OCI-LY1 (cell line): ENCODE measurements around the gene PCGF3.
A peak's percentile ranks its signal among the peaks of the same experiment; 100 is the strongest.

Experiments
- H2AFZ ChIP-seq: fragments of 200-600 bp; sonication (generic), shearing (Covaris generic); 2 replicates; pipeline ENCODE4 v1.6.0; 2014; ENCODE audit warnings: antibody characterized with exemption, mild to moderate bottlenecking, low read length
- H3F3A ChIP-seq: fragments of 200-600 bp; sonication (generic), shearing (Covaris generic); 2 replicates; pipeline ENCODE4 v1.6.0; 2014; ENCODE audit warnings: mild to moderate bottlenecking, antibody characterized with exemption, low read length, moderate library complexity; ENCODE audit not compliant: insufficient read depth
- H3K27ac ChIP-seq: fragments of 200-600 bp; sonication (generic); 2 replicates; pipeline ENCODE4 v1.5.1; 2014; ENCODE audit warnings: low read length, mixed run types, mild to moderate bottlenecking, low read depth; ENCODE audit not compliant: poor library complexity, severe bottlenecking
- H3K27me3 ChIP-seq: fragments of 200-600 bp; sonication (generic); 2 replicates; pipeline ENCODE4 v1.6.0; 2014; ENCODE audit warnings: antibody characterized with exemption, mild to moderate bottlenecking, low read length, moderate library complexity; ENCODE audit not compliant: insufficient read depth
- H3K36me3 ChIP-seq: fragments of 200-600 bp; sonication (generic); 2 replicates; pipeline ENCODE4 v1.6.1; 2014; ENCODE audit warnings: mild to moderate bottlenecking, antibody characterized with exemption, low read length, moderate library complexity, mixed read lengths; ENCODE audit not compliant: insufficient read depth
- H3K4me1 ChIP-seq: fragments of 200-600 bp; sonication (generic); 2 replicates; pipeline ENCODE4 v1.5.1; 2014; ENCODE audit warnings: mild to moderate bottlenecking, low read length, moderate library complexity; ENCODE audit not compliant: insufficient read depth, severe bottlenecking
- H3K4me2 ChIP-seq: fragments of 200-600 bp; sonication (generic), shearing (Covaris generic); 2 replicates; pipeline ENCODE4 v1.6.1; 2014; ENCODE audit warnings: low read length
- H3K4me3 ChIP-seq: fragments of 200-600 bp; sonication (generic); 2 replicates; pipeline ENCODE4 v1.5.1; 2014; ENCODE audit warnings: low read length, low read depth, mild to moderate bottlenecking, mixed read lengths; ENCODE audit not compliant: poor library complexity, severe bottlenecking
- H3K79me2 ChIP-seq: fragments of 200-600 bp; shearing (Covaris generic); 2 replicates; pipeline ENCODE4 v1.6.1; 2016; ENCODE audit warnings: mixed run types, low read length, mixed read lengths; ENCODE audit not compliant: insufficient read depth
- H3K9ac ChIP-seq: fragments of 200-600 bp; sonication (generic), shearing (Covaris generic); 2 replicates; pipeline ENCODE4 v1.6.1; 2014; ENCODE audit warnings: mild to moderate bottlenecking, low read length, mixed read lengths
- H3K9me2 ChIP-seq: fragments of 200-600 bp; sonication (generic), shearing (Covaris generic); 2 replicates; pipeline ENCODE4 v1.6.1; 2014; ENCODE audit warnings: low read depth, mild to moderate bottlenecking, low read length, mixed read lengths
- H3K9me3 ChIP-seq: fragments of 200-600 bp; shearing (Covaris generic); 2 replicates; pipeline ENCODE4 v1.6.1; 2014; ENCODE audit warnings: low read length, mixed read lengths
- H4K20me1 ChIP-seq: fragments of 200-600 bp; sonication (generic), shearing (Covaris generic); 2 replicates; pipeline ENCODE4 v1.6.0; 2016; ENCODE audit warnings: mild to moderate bottlenecking, low read length; ENCODE audit not compliant: insufficient read depth
- CTCF ChIP-seq: fragments of 200-600 bp; sonication (generic), shearing (Covaris generic); IDR thresholded peaks from 2 replicates; pipeline ENCODE4 v1.5.1; 2017; ENCODE audit warnings: mild to moderate bottlenecking, antibody characterized with exemption, low read length, moderate library complexity, mixed read lengths
- EZH2 ChIP-seq: fragments of 200-600 bp; sonication (generic), shearing (Covaris generic); IDR thresholded peaks from 2 replicates; pipeline ENCODE4 v1.8.0; 2017; ENCODE audit warnings: borderline replicate concordance, mixed run types, mild to moderate bottlenecking, antibody characterized with exemption, low read length, moderate library complexity, mixed read lengths

Gene PCGF3

GRCh38 chr4:675036-675882 is 30.4 kb upstream of the PCGF3 start:
- Histone ChIP-seq H4K20me1 (no peaks in the 10 kb centered on the region), H3K4me1 (peaks cover 48% of the 10 kb centered on the region), H3K36me3 (peaks cover 19% of the 10 kb centered on the region), H3K9me2 (no peaks in the 10 kb centered on the region), H3K9ac (peak overlapping the region; percentile 88), H3K9me3 (no peaks in the 10 kb centered on the region), H3F3A (no peaks in the 10 kb centered on the region; the same call in 1 of the 2 replicates), H3K4me2 (peak overlapping the region; percentile 89), H3K27me3 (no peaks in the 10 kb centered on the region), H3K27ac (peak overlapping the region; percentile 97), H3K79me2 (no peaks in the 10 kb centered on the region), H2AFZ (no peak overlapping the region), H3K4me3 (peak overlapping the region; percentile 79)
- TF ChIP-seq CTCF = no peak
- no peak for TF ChIP-seq EZH2

GRCh38 chr4:675980-676870 is 29.4 kb upstream of the PCGF3 start:
- no peaks in the 10 kb centered on the region for H3K27me3 ChIP-seq
- peak overlapping the region; percentile 88; the same call in 1 of the 2 replicates for H3K9ac ChIP-seq
- TF ChIP-seq CTCF (no peak), EZH2 (no peak)
- peak overlapping the region; percentile 97 for H3K27ac ChIP-seq
- peak overlapping the region; percentile 79 for H3K4me3 ChIP-seq
- no peaks in the 10 kb centered on the region for H3K79me2 ChIP-seq
- H3K4me1 ChIP-seq = peaks cover 48% of the 10 kb centered on the region
- peak overlapping the region; percentile 89 for H3K4me2 ChIP-seq
- no peaks in the 10 kb centered on the region for H4K20me1 ChIP-seq
- no peaks in the 10 kb centered on the region; the same call in 1 of the 2 replicates for H3F3A ChIP-seq
- H3K9me2 ChIP-seq = no peaks in the 10 kb centered on the region
- H3K36me3 ChIP-seq = peaks cover 19% of the 10 kb centered on the region
- H2AFZ ChIP-seq = no peak overlapping the region
- no peaks in the 10 kb centered on the region for H3K9me3 ChIP-seq

- Histone ChIP-seq H3F3A (no peaks in the 10 kb centered on the region; the same call in 1 of the 2 replicates), H3K79me2 (no peaks in the 10 kb centered on the region), H3K4me3 (peak overlapping the region; percentile 42), H3K27me3 (no peaks in the 10 kb centered on the region), H3K36me3 (peaks cover 13% of the 10 kb centered on the region), H3K27ac (peak overlapping the region; percentile 97), H3K4me2 (peak overlapping the region; percentile 89), H3K9me3 (no peaks in the 10 kb centered on the region), H4K20me1 (no peaks in the 10 kb centered on the region), H3K9me2 (no peaks in the 10 kb centered on the region), H3K9ac (peak overlapping the region; percentile 55; the same call in 1 of the 2 replicates), H3K4me1 (peaks cover 50% of the 10 kb centered on the region), H2AFZ (no peak overlapping the region)
- TF ChIP-seq EZH2 (no peak), CTCF (no peak)
These were observed 28.8 kb upstream of the PCGF3 start for GRCh38 chr4:676871-677235.
